GM21528 (cell line): ENCODE results near the gene TSPEAR.

Source experiments
- ATAC-seq: cut with Tn5 transposase; IDR thresholded peaks from one replicate; pipeline ENCODE4 v1.9.1; 2021; ENCODE audit warnings: mild to moderate bottlenecking, moderate library complexity; ENCODE audit not compliant: unreplicated experiment, low FRiP score

Gene TSPEAR

DNA sequence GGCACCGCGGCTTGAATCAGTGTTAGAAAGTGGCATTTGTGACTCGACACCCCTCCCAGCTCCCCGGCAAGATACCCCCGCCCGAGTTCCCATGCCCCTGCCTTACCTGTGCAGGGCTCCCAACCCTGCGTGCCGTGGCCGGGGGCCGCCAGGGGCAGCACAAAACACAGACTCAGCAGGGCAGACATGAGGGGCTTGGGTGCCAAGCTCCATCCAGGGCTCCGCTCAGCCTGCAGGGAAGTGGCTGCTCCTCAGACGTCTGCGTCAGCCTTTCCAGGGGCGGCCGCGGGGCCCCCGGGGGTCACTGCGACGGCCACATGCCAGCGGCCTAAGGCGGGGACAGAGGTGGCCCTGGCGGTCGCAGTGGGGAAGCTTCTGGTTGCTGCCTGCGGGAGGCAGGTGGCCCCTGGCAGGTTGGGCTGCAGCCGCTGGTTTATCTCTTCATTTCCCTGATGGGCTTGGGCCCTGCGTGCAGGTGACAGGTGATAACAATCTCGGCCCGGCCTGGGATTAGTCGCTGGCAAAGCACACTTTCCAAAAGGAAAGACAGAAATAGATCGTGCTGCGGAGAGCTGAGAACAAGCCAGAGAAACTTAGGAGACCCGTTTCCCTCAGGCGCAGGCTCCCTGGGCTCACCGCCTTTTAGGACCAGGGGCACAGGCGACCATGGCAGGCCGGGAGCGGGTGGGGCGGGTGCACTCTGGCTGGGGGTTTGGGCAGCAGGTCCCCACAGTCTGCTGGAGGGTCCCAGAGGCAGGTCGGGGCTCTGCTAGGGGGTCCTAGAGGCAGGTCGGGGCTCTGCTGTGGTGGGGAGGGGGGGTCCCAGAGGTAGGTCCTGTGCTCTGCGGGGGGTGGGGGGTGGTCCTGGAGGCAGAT, at the start of gene TSPEAR:
Gene TSPEAR (minus strand): TSS at position 246 of the 876 bp plus-strand sequence. CDS start 58 bp downstream, at position 188.
- no peak for ATAC-seq

DNA sequence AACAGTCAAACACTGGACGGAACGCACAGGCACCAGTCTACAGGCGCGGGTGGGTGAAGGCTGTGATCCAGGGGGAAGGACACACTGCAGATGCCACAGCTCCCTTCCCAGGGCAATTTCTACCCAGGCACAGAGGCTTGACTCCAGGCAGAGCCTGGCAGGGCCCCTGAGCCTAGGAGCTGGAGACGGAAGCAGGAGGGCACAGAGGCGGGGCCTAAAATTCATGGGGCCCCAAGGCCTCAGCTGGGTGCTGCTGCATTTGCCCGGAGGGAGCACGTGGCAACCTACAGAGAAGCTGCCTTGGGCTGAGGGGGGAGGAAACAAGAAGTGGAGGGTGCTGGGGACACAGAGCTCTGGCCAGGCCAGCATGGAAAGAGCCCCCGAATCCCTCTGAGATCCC, 49.0 kb upstream of the TSPEAR start:
- ATAC-seq, result no peak

DNA sequence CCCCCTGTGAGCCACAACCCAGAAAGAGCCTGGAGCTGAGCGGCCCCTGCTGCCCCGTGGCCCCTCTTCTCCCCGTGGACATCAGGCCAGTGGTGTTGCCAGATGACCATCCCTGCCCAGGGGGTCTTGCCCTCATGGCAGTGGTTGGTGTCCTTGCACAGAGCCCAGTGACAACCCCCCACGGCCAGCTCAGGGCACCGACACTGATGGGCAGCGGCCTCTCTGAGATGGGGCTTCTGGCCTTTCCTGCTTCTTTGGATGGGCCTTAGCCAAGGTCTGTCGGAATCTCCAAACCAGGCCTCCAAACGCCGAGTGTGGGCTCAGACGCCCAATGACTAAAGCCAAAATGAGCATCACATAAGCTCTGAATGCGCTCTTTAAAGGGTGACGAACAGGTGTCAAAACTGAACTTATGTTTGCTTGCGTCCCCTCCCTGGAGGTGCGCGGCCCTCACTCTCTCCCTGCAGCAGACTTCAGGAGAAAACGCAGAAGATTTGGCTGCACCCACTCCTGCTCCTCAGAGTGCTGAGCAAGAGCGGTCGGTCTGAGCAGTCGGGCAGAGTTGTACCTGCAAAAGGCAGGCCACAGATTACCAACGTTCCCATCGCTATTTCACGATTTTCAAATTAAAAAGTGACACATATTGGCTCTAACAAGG, 48.4 kb upstream of the TSPEAR start:
- no peak for ATAC-seq

DNA sequence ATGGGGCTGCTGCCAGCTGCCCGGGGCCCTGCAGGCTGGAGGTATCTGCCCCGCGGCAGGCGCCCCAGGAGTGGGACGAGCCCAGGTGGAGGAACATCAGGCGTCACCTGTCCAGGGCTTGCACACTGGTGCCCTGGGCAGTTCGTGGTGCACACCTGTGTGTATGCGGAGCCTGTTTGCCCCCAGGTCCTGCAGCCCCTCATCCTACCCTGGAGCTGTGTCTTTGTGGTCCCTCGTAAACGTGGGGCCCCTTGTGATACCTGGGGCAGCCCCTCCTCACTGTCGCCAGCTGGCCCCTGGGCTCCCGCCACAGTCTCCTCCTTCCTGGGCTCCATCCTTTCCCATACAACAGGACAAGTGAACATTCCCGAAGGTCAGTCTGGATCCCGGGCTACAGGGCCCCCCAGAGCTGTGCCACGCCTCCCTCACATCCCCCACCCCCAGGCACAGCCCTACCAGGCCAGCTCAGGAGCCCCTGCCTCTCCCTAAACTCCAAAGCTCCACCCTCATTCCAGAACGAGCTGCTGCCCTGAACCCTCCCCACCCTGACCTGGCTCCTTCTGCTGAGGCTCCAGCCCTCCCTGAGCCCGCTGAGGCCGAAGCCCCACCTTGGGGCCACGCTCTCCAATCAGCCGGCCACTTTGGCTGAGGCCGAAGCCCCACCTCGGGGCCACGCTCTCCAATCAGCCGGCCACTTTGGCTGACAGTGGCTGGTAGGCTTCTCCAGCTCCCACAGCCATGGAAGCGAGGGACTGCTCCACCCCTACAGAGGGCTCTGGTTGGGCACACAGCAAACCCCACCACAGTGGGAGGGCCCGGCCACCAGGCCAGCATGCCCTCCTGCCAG, 47.6 kb upstream of the TSPEAR start:
- no peak for ATAC-seq

DNA sequence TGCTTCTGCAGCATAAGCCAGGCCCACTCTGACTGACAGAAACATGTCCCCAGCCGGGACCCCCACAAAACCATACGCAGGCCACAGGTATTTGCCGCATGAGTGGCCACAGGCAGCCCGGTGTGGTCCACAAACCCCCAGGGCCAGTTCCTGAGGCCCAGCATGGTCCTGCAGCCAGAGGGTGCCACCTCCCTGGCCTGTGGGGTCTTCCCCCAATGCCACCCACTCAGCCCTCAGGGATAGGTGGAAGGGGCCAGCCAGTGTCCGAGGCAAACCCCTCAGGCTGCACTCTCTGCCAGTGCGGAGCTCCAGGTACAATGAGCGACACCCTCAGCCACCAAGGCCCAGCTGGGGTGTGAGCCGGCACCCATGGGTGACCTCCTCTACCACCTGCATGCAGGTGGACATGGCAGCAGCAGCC, 46.8 kb upstream of the TSPEAR start:
- no peak for ATAC-seq

DNA sequence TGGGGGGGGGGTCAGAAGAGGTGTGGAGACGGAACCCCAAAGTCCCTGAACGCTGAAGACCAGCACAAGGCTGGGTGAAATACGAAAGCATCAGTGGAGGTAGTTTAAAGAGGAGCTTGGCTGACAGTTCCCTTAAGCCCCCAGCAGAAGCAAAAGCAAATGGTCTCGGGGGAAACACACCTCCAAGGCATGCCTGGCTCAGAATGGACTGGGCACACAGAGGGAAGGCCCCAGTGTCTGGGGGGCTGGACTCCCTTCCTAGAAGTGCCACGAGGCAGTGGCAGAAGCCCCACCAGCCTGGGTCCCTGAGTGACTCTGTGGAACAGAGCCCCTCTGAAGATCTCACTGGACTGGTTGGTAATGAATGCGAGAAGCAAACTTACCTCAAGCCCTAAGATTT, 46.4 kb upstream of the TSPEAR start:
- ATAC-seq, result no peak

DNA sequence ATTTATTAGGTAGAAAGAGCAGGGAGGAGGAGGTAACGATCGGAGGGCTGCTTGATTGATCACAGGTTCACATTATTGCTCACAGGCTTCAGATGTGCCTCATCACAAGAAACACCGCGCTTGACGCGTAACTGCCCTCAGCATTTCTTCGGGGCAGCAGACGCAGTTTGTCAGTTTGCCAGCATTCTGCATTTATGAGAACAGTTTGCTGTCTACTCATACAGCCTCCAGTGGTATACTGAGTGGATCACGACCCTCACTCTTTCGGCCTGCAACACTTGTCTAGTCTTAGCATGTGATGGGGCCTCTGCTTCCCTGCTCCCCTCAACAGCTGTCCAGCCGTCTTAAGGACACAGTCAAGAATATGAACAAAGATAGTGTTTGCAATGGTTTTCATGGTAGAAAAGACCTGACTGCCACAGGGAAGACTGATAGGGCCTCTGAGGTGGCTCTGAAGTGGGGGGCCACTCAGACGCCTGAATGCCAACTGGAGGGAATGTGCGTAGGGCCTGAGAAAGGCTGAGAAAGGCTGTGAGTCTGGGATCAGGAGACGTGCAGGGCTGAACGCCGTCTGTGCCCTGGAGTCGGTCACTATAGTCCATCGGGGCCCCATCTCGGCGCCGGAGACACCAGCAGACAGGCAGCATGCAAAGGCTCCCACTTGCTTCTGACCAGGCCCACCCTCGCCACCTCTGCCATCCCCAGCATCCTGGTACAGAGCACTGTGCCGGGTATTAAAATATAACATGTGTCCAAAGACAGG, 45.2 kb upstream of the TSPEAR start:
- ATAC-seq, result no peak

DNA sequence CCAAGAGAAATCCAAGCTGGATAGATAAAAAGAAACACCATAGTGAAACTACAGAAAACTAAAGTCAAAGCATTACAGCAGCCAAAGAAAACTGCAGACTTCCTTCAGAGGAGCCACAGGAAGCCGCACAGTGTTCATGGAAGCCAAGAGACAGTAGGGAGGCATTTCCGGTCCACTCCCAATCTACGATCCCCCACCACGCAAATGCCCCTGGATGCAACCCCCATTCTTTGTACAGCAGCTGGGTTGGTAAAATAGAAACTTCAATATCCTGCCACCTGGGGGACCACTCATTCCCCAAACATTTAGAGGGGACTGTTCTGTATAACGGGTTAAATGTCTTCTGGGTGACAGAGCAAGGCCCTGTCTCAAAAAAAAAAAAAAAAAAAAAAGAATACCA, 43.9 kb upstream of the TSPEAR start:
- no peak for ATAC-seq

DNA sequence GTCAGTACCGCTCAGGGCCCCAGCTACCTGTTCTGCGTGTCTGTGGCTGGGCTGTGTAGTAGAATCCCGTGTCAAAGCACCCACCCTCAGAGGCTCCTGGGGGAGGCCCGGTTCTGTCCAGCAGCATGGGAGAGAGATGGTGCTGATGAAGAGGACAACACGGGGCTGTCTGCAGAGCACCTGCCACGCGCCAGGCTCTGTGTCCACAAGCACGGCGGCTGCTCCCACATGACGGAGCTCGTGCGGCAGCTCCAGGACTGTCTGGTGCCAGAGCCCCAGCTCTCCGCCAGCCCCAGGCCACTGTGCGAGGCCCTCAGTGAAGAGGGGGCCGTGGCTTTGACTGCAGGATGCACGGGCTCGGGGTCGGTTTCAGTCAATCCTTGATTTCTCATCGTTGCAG, 42.0 kb upstream of the TSPEAR start:
- ATAC-seq, result no peak

DNA sequence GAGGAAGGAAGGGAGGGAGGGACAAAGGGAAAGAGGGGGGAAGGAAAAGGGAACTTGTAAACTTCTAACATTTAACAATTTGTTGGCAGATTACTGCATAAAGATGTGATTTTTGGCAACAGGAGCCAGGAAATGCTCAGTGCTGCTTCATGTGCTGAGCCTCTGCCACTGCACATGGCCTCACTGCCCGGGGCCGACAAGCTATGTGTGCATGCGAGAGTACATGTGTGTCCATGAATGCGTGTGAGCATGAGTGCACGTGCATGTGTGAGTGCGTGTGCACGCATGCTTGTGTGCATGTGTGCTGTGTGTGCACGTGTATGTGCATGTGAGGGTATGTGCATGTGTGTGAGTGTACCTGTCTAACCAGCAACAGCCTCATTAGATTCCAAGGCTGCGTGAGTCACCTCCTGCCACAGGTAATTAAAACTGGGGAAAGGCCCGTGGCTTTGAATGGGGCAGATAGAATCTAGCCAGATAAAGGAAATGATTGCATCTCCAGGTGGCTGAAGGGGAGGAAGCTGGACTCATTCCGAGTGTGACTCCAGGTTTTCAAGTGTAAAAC, 41.4 kb upstream of the TSPEAR start:
- ATAC-seq, result no peak

DNA sequence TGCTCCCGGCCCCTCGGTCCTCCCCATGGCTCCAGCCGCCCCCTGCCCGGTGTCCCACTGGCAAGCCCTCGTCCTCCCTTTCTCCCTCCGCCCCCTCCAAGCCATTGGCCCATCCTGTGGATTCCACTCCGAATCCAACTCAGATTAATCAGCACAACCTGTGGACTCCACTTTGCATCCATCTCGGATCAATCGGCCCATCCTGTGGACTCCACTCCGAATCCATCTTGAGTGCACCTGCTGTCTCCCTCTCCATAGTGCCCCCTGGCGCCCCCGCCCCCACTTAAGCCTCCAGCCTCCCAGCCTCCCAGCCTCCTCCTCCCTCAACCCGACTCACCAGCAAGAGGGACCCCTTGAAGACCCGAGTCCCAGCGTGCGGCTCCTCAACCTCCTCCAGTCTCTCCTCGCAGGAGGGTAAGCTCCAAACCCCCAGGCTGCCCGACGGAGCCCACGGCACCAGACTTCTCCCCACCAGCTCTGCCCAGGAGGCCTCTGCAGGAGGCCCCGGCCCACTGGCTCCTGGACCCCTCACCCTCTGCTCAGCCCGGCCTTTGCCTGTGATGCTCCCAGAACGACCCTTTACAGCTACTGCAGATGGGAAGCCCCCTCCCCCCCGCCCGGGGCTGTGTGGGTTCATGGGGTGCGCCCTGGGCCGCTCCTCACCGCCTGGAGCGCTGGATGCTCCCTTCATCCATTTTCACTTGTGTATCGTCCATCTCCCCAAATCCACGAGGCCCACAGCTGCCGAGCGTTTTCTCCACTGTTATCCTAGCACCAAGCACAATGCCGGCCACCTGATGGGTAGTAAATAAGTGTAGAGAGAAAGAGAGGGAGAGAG, 40.6 kb upstream of the TSPEAR start:
- ATAC-seq, result no peak

DNA sequence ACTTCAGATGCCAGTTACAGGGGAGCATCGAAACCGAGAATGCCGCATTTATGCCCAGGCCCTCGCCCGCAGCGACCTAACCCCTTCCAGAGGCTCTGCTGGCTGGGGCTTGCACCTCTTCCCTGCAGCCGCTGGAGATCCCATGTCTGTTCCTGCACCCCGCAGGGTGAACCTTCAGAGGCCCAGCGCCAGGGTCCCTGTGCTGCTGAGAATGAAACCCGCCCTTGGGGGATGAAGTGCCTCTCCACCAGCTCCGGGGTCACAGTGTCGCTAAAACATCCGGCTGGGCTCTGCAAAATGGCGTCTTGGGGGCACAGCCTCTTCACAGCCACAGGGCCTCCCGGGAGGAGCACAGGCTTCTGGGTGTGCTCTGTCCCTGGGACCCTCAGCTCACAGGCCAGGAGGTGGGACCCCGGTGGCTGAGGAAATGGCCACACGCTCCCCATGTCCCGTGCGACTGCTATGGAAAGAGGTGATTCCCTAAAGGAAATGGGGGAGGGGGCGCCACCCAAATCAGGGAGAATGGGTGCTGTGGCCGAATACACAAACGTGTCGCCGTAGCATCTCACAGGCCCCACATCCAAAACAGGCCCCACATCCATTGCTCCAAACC, 39.9 kb upstream of the TSPEAR start:
- ATAC-seq, result no peak

DNA sequence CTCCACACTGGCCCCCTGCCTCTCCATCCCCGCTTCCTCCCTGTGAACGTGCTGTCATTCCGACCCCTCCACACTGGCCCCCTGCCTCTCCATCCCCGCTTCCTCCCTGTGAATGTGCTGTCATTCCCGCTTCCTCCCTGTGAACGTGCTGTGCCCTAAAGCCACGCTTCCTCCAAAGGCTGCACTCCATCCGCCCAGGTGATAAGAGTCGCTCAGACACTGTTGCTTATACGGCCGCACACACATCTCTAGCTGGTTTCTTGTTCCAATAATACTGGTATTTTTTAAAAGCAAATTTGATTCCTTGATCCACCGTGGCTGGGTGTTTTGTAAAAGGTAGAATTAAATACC, 39.3 kb upstream of the TSPEAR start:
- ATAC-seq, result no peak

DNA sequence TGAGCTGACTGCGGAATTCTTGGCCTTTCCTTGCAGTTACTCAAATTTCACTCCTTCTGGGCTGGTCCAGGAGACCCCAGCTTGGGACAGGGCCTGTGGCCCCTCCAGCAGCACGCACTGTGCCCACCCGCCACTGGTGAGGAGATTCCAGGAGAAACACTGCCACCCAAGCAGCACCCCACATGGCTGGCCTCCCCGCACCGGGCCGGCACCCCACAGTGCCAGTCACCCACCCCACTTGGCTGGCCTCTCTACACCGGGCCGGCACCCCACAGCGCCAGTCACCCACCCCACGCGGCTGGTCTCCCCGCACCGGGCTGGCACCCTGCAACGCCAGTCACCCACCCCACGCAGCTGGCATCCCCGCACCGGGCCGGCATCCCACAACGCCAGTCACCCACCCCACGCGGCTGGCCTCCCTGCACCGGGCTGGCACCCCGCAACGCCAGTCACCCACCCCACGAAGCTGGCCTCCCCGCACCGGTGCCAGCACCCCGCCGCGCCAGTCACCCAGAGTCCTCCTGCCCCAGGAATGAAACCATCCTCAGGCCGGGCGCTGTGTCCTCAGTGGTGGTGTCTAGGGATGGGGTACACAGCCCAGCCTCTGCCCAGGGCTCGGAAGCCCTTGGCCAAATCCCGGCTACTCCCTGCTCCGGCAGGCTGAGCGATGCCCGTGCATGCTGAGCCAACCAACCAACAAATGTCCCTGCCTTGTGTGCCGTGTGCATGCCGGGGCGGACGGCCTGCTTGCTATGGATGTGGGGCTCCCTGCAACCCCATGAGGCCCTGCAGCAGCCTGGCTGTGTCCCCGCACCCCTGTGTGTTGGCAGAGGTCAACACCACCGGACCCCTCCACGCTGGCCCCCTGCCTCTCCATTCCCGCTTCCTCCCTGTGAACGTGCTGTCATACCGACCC, 38.6 kb upstream of the TSPEAR start:
- no peak for ATAC-seq

DNA sequence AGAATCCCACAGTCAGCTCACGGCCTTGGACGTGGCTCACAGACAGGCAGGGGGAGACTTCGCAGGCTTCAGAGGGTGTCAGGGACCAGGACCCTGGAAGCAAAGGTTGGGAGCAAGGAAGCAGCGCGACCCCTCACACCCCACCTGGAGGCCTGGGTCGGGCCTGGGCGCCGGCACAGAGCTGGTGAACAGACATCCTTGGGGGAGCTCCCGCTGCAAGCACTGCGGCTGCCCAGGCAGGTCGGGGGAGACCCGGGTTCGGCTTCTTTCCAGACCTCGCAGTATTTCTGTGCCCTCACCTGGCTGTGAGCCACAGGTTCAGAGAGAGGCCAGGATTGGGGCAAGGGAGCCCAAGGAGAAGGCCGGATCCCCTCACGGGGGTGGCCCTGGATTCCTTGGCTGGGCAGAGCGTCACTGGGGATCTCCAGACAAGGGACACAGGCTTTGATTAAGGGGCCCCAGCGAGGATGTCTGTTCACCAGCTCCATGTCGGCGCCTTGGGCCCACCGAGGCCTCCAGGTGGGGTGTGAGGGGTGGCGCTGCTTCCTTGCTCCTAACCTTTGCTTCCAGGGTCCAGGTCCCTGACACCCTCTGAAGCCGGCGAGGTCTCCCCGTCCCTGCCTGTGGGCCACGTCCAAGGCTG, 37.9 kb upstream of the TSPEAR start:
- ATAC-seq, result no peak

DNA sequence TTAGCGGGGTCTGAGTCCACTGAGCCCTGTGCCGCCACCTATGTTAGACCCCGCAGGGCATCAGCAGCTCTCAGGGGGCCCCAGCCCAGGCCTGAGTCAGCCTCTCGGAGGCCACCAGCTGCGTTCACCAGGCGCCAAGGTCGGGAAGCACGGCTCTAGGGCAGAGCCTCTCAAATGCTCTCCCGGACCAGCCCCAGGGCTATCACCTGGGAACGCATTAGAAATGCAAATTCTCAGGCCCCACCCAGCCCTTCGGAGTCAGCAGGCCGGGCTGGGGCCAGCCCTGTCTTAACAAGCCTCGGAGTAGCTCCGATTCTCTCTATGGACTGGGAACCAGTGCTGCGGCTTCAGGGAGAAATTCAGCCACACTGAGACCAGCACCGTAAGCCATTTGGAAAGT, 37.2 kb upstream of the TSPEAR start:
- no peak for ATAC-seq

DNA sequence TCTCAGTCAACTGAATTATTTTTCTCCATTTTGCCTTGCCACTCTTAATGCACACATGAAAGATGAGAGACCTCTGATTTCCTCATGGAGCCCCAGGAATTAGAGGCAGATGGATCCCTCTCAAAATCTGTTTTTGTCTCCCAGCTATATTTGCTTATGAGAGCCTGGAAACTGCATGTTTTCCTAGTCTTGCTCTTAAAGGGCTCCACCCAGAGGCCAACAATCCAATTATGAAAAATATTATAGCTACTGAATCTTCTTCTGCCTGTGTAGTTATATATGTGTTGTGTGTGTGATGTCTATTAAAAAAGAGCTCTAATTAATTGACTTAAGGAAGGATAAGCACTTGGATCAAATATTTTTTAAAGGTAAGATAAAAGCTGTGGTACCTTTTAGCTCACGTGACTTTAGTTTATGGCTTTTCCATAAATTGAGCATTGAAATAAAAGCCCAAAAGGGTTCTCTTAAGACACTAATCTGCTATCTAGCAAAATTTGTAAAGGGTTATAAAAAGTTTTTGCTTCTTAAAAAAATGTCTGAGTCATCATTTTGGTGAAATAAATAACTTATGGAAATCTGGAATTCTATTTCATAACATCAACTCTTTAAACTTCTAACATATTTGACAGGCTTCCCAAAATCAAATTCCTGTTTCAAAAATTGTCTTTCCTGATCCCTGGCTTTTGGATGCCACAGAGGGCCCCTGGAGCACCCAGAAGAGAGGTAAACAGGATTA, 31.2 kb upstream of the TSPEAR start:
- no peak for ATAC-seq
